B cell (primary cell): ENCODE data around the gene HSF4. TPM values are rescaled to one million over a fixed set of nuclear protein-coding genes. Genes with fewer than 3 reads are reported as not detected.

Experiments used
- ATAC-seq: fragments of 200-7000 bp; cut with Tn5 transposase; one replicate; pipeline ENCODE4 v1.10.0; 2021; ENCODE audit warnings: low read depth, mild to moderate bottlenecking, moderate number of reproducible peaks, moderate library complexity
- CTCF ChIA-PET: fragments of 350-600 bp; sonication (Branson Sonifier 250); formaldehyde crosslinking; loops from one replicate; lab custom pipeline; 2021; ENCODE audit warnings: antibody characterized with exemption, inconsistent platforms; lab: Charles Lee
- POLR2A ChIA-PET: fragments of 350-600 bp; sonication (Branson Sonifier 250); formaldehyde crosslinking; loops from one replicate; lab custom pipeline; 2021; ENCODE audit warnings: antibody characterized with exemption; lab: Charles Lee
- DNase-seq: peaks from one replicate; pipeline ENCODE4 v3.0.0; 2013
- H2AFZ ChIP-seq: 2 replicates; pipeline ENCODE4 v1.6.1; 2012; ENCODE audit warnings: mild to moderate bottlenecking, low read depth, low read length; ENCODE audit not compliant: insufficient read depth, poor library complexity, severe bottlenecking
- H3K27ac ChIP-seq, 2 donors: 1 replicate in 1 of 2; 2 replicates in 1 of 2; pipeline ENCODE4 v1.5.1; 2012 to 2013; ENCODE audit warnings: low read length in 2 of 2, mild to moderate bottlenecking in 2 of 2, moderate library complexity in 1 of 2
- H3K27me3 ChIP-seq, 4 experiments: fragments of 200-600 bp in 1 of 4; sonication (generic) in 1 of 4; replicated peaks in 1 of 4; 1 replicate in 2 of 4; 2 replicates in 2 of 4; pipeline versions ENCODE4 v1.6.1 to v1.7.0; 2013 to 2016; ENCODE audit warnings: low read length in 3 of 4, mild to moderate bottlenecking in 2 of 4, mixed read lengths in 1 of 4, moderate library complexity in 1 of 4; ENCODE audit not compliant: insufficient read depth in 4 of 4, control insufficient read depth in 3 of 4; ENCODE audit errors: control extremely low read depth in 1 of 4
- H3K36me3 ChIP-seq, 2 experiments: replicated peaks in 1 of 2; 1 replicate in 1 of 2; 2 replicates in 1 of 2; pipeline versions ENCODE4 v1.6.1 to v1.7.1; 2013; ENCODE audit warnings: low read length in 1 of 2; ENCODE audit not compliant: insufficient read depth in 2 of 2, control insufficient read depth in 1 of 2; ENCODE audit errors: control extremely low read depth in 1 of 2, extremely low read depth in 1 of 2
- H3K4me1 ChIP-seq, 2 donors: fragments of 200-600 bp in 1 of 2; sonication (generic) in 1 of 2; 1 replicate in 1 of 2; 2 replicates in 1 of 2; pipeline versions ENCODE4 v1.5.1 to v1.6.1; 2013 to 2017; ENCODE audit warnings: low read length in 2 of 2; ENCODE audit not compliant: control insufficient read depth in 2 of 2, insufficient read depth in 2 of 2
- H3K4me2 ChIP-seq: replicated peaks from 2 replicates; pipeline ENCODE3; 2012; ENCODE audit warnings: mild to moderate bottlenecking, low read depth, low read length; ENCODE audit not compliant: poor library complexity, severe bottlenecking
- H3K4me3 ChIP-seq, 5 experiments: fragments of 200-600 bp in 1 of 5; sonication (generic) in 1 of 5; 1 replicate in 3 of 5; 2 replicates in 2 of 5; pipeline versions ENCODE4 v1.5.1 to v1.7.0; 2011 to 2016; ENCODE audit warnings: low read length in 4 of 5, mild to moderate bottlenecking in 4 of 5, low read depth in 2 of 5, control low read depth in 1 of 5, moderate library complexity in 1 of 5; ENCODE audit not compliant: insufficient read depth in 1 of 5; ENCODE audit errors: control extremely low read depth in 1 of 5, extremely low read depth in 1 of 5
- H3K79me2 ChIP-seq: fragments of 200-600 bp; sonication (generic); one replicate; pipeline ENCODE4 v1.6.0; 2016; ENCODE audit warnings: low read length; ENCODE audit not compliant: control insufficient read depth, insufficient read depth
- H3K9ac ChIP-seq: fragments of 200-600 bp; sonication (generic); 2 replicates; pipeline ENCODE4 v1.6.1; 2017; ENCODE audit warnings: mild to moderate bottlenecking, low read length, moderate library complexity
- H3K9me3 ChIP-seq, 3 donors: one replicate each; pipeline versions ENCODE4 v1.6.1 to v1.7.1; 2013; ENCODE audit warnings: low read length in 2 of 3; ENCODE audit not compliant: control insufficient read depth in 2 of 3, insufficient read depth in 1 of 3; ENCODE audit errors: control extremely low read depth in 1 of 3
- H4K20me1 ChIP-seq: 2 replicates; pipeline ENCODE4 v1.6.0; 2012; ENCODE audit warnings: mild to moderate bottlenecking, low read length; ENCODE audit not compliant: insufficient read depth, control insufficient read depth, poor library complexity, severe bottlenecking
- H3K27ac Mint-ChIP-seq: one replicate; pipeline ENCODE4 v1.8.0; 2021; ENCODE audit warnings: mixed read lengths
- H3K27me3 Mint-ChIP-seq: one replicate; pipeline ENCODE4 v1.8.0; 2021; ENCODE audit warnings: mixed read lengths
- H3K4me1 Mint-ChIP-seq: one replicate; pipeline ENCODE4 v1.8.0; 2021; ENCODE audit warnings: mixed read lengths
- H3K4me3 Mint-ChIP-seq: one replicate; pipeline ENCODE4 v1.8.0; 2021; ENCODE audit warnings: mixed read lengths
- H3K9me3 Mint-ChIP-seq: one replicate; pipeline ENCODE4 v1.8.0; 2022; ENCODE audit warnings: mixed read lengths; ENCODE audit not compliant: insufficient read depth
- EZH2 ChIP-seq: IDR thresholded peaks from 2 replicates; pipeline ENCODE4 v1.6.1; 2012; ENCODE audit warnings: borderline replicate concordance, low read depth, mild to moderate bottlenecking, moderate library complexity, low read length; ENCODE audit not compliant: insufficient read depth, poor library complexity, severe bottlenecking
- WGBS: methylation state at CpG from one replicate; pipeline ENCODE4 v1.1.5; 2013; ENCODE audit warnings: missing lambda C conversion rate; ENCODE audit not compliant: insufficient coverage; 5-methylcytosine and 5-hydroxymethylcytosine counted together
- intact Hi-C: fragments of 100-400 bp; cut with micrococcal nuclease; formaldehyde crosslinking; loops from one replicate; pipeline ENCODE4 v1.10.0; 2022
- polyA plus RNA-seq: library from polyadenylated mRNA; depleted of rRNA; stranded (reverse); fragments of >200 nt; gene quantifications from 2 replicates; pipeline ENCODE4 v1.2.3, GENCODE V29; 2012
- total RNA-seq, 2 donors: library from RNA; stranded (reverse); fragments of 120-200 nt in 1 of 2; gene quantifications; 1 replicate in 1 of 2; 2 replicates in 1 of 2; pipeline versions ENCODE4 v1.2.3 to v1.2.4, GENCODE V29; 2013 to 2022
- TF ChIP-seq, protein P1 (sequence below): fragments of 200-600 bp; IDR thresholded peaks from one replicate; pipeline ENCODE4 v1.8.0; 2022; ENCODE audit warnings: antibody characterized with exemption, mild to moderate bottlenecking

HSF4 gene
- total and polyA plus RNA-seq, 2 donors (not counting 1 experiment from before 2014, with no cell fraction given) = 11.9 to 12.2 TPM

DNA sequence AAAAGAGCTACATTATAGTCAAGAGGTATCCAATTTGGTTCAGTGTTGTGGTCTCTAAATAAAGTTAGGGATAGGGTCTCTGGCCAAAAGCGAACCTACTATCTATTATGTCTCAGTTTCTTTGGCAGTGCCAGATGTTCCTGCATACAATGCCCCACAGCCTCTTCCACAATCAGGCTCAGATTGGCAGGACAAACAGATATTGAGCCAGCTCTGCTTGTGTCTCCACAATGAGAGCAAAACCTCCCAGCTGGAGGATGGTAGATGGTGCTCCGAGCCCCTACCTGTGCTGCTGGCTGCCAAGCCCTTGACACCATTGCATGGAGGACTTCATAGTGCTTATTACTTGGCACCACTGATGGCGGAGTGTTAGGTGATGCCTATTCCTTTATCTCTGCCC, 35.1 kb upstream of the HSF4 start:
- CTCF ChIA-PET = interaction anchor here (0.9 to 1.7 kb wide), 3 partner anchors 9 to 151 kb away, joined by 3 to 4 read pairs (median 3); no protein-coding TSS in a partner anchor
- no peak overlapping the region for H2AFZ ChIP-seq
- ATAC-seq = no peak
- H3K9ac ChIP-seq = no peak overlapping the region
- no peaks in the 10 kb centered on the region for H3K9me3 Mint-ChIP-seq
- H4K20me1 ChIP-seq = no peaks in the 10 kb centered on the region
- no peak for DNase-seq
- H3K27me3 ChIP-seq = no peaks in the 10 kb centered on the region
- no peak overlapping the region for H3K27ac Mint-ChIP-seq
- no peak overlapping the region for H3K4me3 Mint-ChIP-seq
- TF ChIP-seq EZH2 = no peak
- TF ChIP-seq, protein P1, sequence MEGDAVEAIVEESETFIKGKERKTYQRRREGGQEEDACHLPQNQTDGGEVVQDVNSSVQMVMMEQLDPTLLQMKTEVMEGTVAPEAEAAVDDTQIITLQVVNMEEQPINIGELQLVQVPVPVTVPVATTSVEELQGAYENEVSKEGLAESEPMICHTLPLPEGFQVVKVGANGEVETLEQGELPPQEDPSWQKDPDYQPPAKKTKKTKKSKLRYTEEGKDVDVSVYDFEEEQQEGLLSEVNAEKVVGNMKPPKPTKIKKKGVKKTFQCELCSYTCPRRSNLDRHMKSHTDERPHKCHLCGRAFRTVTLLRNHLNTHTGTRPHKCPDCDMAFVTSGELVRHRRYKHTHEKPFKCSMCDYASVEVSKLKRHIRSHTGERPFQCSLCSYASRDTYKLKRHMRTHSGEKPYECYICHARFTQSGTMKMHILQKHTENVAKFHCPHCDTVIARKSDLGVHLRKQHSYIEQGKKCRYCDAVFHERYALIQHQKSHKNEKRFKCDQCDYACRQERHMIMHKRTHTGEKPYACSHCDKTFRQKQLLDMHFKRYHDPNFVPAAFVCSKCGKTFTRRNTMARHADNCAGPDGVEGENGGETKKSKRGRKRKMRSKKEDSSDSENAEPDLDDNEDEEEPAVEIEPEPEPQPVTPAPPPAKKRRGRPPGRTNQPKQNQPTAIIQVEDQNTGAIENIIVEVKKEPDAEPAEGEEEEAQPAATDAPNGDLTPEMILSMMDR = no peak
- intact Hi-C loops = no loop called here
- no peaks in the 10 kb centered on the region for H3K4me1 ChIP-seq
- no peak overlapping the region for H3K27ac ChIP-seq
- no peaks in the 10 kb centered on the region for H3K9me3 ChIP-seq
- H3K4me2 ChIP-seq = no peak overlapping the region
- no peaks in the 10 kb centered on the region for H3K79me2 ChIP-seq
- POLR2A ChIA-PET = no interaction called here
- no peaks in the 10 kb centered on the region for H3K27me3 Mint-ChIP-seq
- H3K36me3 ChIP-seq = peaks cover 0 to 45% of the 10 kb centered on the region in 2 experiments
- no peak overlapping the region for H3K4me3 ChIP-seq
- WGBS = 100% methylated on average over 2 of the region's 3 CpGs
- H3K4me1 Mint-ChIP-seq = no peaks in the 10 kb centered on the region

DNA sequence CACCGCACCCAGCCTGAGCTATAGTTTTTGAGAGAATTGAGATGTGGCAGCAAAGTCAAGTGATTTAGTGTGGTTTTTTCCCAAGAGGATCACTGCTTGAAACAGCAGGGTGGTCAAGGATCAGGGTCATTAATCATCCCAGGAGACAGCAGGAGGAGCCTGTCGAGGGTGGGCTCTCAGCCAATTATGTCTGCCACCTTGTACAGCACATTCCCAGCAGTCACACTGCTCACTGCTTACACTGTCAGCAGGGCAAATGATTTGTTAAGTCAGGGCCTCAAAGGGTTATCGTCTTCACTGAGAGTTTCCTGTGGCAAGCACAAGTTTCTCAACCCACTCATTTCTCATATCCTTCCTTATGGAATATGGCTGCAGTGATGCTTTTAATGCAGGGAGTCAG, 26.9 kb upstream of the HSF4 start:
- Mint-ChIP-seq H3K9me3 (no peaks in the 10 kb centered on the region), H3K4me1 (no peaks in the 10 kb centered on the region), H3K4me3 (no peak overlapping the region), H3K27ac (no peak overlapping the region), H3K27me3 (no peaks in the 10 kb centered on the region)
- 63% methylated on average over 3 of the region's 3 CpGs for WGBS
- ATAC-seq (no peak), DNase-seq (no peak)
- ChIA-PET POLR2A (no interaction called here), CTCF (interaction anchor here (0.8 to 1.3 kb wide), 4 partner anchors 9 to 36 kb away, joined by 3 to 6 read pairs (median 4); no protein-coding TSS in a partner anchor)
- intact Hi-C loops = no loop called here
- H3K79me2 ChIP-seq = no peaks in the 10 kb centered on the region
- H3K36me3 ChIP-seq = peaks cover 2 to 67% of the 10 kb centered on the region in 2 experiments
- no peaks in the 10 kb centered on the region for H4K20me1 ChIP-seq
- H3K27ac ChIP-seq = no peak overlapping the region
- H3K4me3 ChIP-seq = no peak overlapping the region
- H3K4me2 ChIP-seq = no peak overlapping the region
- no peaks in the 10 kb centered on the region for H3K4me1 ChIP-seq
- H2AFZ ChIP-seq = no peak overlapping the region
- no peaks in the 10 kb centered on the region for H3K27me3 ChIP-seq
- TF ChIP-seq, protein P1 = no peak
- no peak for TF ChIP-seq EZH2
- no peaks in the 10 kb centered on the region for H3K9me3 ChIP-seq
- H3K9ac ChIP-seq = no peak overlapping the region
